Iris pigment epithelial cell (primary cell): ENCODE results near the gene ADIRF.
"Not testable (repeated sequence)": the region's sequence is repeated elsewhere in the genome, so short reads cannot be mapped to it uniquely, and the experiment has no call there.

ENCODE experiments used
- DNase-seq: peaks from one replicate; pipeline ENCODE4 v3.0.0-alpha.2; 2011; ENCODE audit warnings: low read depth

ADIRF gene

GRCh38 chr10:86979296-86979818 is 11.1 kb downstream of the ADIRF start:
- DNase-seq: no peak

- DNase-seq: no peak
Measured at GRCh38 chr10:86979977-86980448, 11.7 kb downstream of the ADIRF start.

- DNase-seq: not testable (repeated sequence)
Measured at GRCh38 chr10:86981020-86981419, 12.7 kb downstream of the ADIRF start.

- no peak for DNase-seq
Measured at GRCh38 chr10:86981716-86982115, 13.4 kb downstream of the ADIRF start.

GRCh38 chr10:86984498-86984897 is 16.2 kb downstream of the ADIRF start:
- DNase-seq: not testable (repeated sequence)

- DNase-seq: no peak
Measured at GRCh38 chr10:86988520-86988919, 20.2 kb downstream of the ADIRF start.

GRCh38 chr10:86991362-86991761 is 23.1 kb downstream of the ADIRF start:
- DNase-seq: not testable (repeated sequence)

- no peak for DNase-seq
Measured at GRCh38 chr10:86992456-86992855, 24.2 kb downstream of the ADIRF start.

GRCh38 chr10:86992929-86993328 is 24.6 kb downstream of the ADIRF start:
- DNase-seq: no peak

- not testable (repeated sequence) for DNase-seq
Measured at GRCh38 chr10:86999802-87000403, 31.6 kb downstream of the ADIRF start.

- peak; percentile 70 for DNase-seq
Measured at GRCh38 chr10:87000491-87000890, 32.2 kb downstream of the ADIRF start.

GRCh38 chr10:87007124-87007523 is 38.8 kb downstream of the ADIRF start:
- peak; percentile 65 for DNase-seq

GRCh38 chr10:87007674-87008073 is 39.4 kb downstream of the ADIRF start:
- not testable (repeated sequence) for DNase-seq

- DNase-seq: not testable (repeated sequence)
Measured at GRCh38 chr10:87008303-87008702, 40.0 kb downstream of the ADIRF start.

GRCh38 chr10:87009134-87009696 is 40.9 kb downstream of the ADIRF start:
- not testable (repeated sequence) for DNase-seq

GRCh38 chr10:87013528-87013927 is 45.2 kb downstream of the ADIRF start:
- not testable (repeated sequence) for DNase-seq

- not testable (repeated sequence) for DNase-seq
Measured at GRCh38 chr10:87014986-87015716, 46.9 kb downstream of the ADIRF start.

GRCh38 chr10:87018127-87018526 is 49.8 kb downstream of the ADIRF start:
- not testable (repeated sequence) for DNase-seq

GRCh38 chr10:87019066-87019465 is 50.8 kb downstream of the ADIRF start:
- DNase-seq: not testable (repeated sequence)

GRCh38 chr10:87019504-87019903 is 51.2 kb downstream of the ADIRF start:
- not testable (repeated sequence) for DNase-seq

- not testable (repeated sequence) for DNase-seq
Measured at GRCh38 chr10:87020056-87020455, 51.8 kb downstream of the ADIRF start, which contains the start of gene FAM25A. FAM25A (plus strand) TSS chr10:87020294; CDS start chr10:87020325, 31 bp downstream.
